Spleen (tissue), 3 donors: Measurements from ENCODE around the gene TMED7.

Source experiments
- POLR2A ChIP-seq, 3 donors: fragments of 450-650 bp; IDR thresholded peaks; one replicate each; pipeline ENCODE4 v1.5.1; 2017; ENCODE audit warnings: antibody characterized with exemption in 3 of 3, mild to moderate bottlenecking in 1 of 3
- POLR2AphosphoS5 ChIP-seq, 3 donors: sonication (generic); formaldehyde crosslinking; IDR thresholded peaks; one replicate each; pipeline ENCODE4 v1.5.1; 2017; ENCODE audit warnings: antibody characterized with exemption in 3 of 3

DNA sequence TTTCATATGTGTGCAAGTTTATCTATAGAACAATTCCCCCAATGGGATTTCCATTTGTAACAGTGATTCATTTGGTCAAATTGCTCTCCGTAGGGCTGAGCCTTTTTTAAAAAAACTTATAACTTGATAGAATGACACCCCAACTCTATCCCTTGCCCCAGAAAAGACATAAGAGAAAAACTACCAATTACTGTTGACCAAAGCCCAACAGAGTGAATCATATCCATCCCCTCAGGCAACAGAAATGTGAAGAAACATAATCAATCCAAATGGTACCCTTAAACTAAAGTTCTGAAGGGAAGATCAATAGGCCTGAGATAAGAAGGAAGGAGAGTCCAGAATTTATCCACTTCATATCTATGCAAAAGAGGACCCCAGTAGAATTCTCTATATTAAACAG lies 41.3 kb downstream of the TMED7 start:
- no peak for TF ChIP-seq POLR2A (IDR thresholded peaks at IDR 0.05)
- TF ChIP-seq POLR2AphosphoS5 (IDR thresholded peaks at IDR 0.05): no peak
